ENCODE results near the gene CAMSAP1.
"Not testable (repeated sequence)": the region's sequence is repeated elsewhere in the genome, so short reads cannot be mapped to it uniquely, and the experiment has no call there.

CAMSAP1 gene

DNA sequence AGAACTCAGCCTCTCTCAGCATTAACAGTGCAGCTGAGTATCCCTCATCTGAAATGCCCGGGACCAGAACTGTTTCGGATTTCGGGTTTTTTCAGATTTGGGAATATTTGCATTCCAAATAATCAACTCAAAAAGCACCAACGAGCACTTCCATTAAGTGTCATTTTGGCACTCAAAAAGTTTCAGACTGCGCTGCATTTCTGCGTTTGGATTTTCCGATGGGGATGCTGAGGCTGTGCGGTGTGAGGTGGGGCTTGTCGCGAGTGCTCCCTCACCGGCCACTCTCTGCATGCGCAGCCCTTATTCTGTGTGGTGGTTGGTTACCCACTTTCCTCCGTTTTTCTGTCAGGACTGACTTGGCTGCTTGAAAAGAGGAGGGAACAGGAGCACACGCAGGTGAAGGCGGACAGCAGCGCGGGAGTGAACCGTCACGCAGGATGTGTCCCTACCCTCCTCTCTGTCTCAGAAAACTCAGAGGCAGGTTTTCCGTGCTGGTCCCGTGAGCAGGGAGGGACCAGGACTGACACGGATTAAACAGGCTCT, 45.4 kb upstream of the CAMSAP1 start:
- Histone ChIP-seq H3K4me1 (ENCODE audit: low read length) (no peaks in the 10 kb centered on the region), H3K36me3 (replicated peaks; ENCODE audit: low read depth, low read length) (peaks cover 15% of the 10 kb centered on the region), H3K27me3 (ENCODE audit: low read depth, low read length) (no peaks in the 10 kb centered on the region), H3K4me3 (ENCODE audit: low read length) (no peak overlapping the region), H3K9ac (ENCODE audit: low read length) (no peak overlapping the region), H3K9me3 (ENCODE audit: insufficient read depth, low read length) (no peaks in the 10 kb centered on the region), H2AFZ (ENCODE audit: low read depth, low read length) (no peak overlapping the region), H3K27ac (ENCODE audit: low read length) (no peak overlapping the region), H4K20me1 (ENCODE audit: insufficient read depth, low read length) (peaks cover 7% of the 10 kb centered on the region; the same call in 1 of the 2 replicates), H3K4me2 (ENCODE audit: low read length) (no peak overlapping the region), H3K79me2 (ENCODE audit: low read length) (peaks cover 24% of the 10 kb centered on the region)
- TF ChIP-seq, protein P1, sequence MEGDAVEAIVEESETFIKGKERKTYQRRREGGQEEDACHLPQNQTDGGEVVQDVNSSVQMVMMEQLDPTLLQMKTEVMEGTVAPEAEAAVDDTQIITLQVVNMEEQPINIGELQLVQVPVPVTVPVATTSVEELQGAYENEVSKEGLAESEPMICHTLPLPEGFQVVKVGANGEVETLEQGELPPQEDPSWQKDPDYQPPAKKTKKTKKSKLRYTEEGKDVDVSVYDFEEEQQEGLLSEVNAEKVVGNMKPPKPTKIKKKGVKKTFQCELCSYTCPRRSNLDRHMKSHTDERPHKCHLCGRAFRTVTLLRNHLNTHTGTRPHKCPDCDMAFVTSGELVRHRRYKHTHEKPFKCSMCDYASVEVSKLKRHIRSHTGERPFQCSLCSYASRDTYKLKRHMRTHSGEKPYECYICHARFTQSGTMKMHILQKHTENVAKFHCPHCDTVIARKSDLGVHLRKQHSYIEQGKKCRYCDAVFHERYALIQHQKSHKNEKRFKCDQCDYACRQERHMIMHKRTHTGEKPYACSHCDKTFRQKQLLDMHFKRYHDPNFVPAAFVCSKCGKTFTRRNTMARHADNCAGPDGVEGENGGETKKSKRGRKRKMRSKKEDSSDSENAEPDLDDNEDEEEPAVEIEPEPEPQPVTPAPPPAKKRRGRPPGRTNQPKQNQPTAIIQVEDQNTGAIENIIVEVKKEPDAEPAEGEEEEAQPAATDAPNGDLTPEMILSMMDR (IDR thresholded peaks at IDR 0.05; ENCODE audit: low read depth, low read length) = no peak
- no peak for TF ChIP-seq EZH2phosphoT487 (IDR thresholded peaks at IDR 0.05; ENCODE audit: low read depth)

DNA sequence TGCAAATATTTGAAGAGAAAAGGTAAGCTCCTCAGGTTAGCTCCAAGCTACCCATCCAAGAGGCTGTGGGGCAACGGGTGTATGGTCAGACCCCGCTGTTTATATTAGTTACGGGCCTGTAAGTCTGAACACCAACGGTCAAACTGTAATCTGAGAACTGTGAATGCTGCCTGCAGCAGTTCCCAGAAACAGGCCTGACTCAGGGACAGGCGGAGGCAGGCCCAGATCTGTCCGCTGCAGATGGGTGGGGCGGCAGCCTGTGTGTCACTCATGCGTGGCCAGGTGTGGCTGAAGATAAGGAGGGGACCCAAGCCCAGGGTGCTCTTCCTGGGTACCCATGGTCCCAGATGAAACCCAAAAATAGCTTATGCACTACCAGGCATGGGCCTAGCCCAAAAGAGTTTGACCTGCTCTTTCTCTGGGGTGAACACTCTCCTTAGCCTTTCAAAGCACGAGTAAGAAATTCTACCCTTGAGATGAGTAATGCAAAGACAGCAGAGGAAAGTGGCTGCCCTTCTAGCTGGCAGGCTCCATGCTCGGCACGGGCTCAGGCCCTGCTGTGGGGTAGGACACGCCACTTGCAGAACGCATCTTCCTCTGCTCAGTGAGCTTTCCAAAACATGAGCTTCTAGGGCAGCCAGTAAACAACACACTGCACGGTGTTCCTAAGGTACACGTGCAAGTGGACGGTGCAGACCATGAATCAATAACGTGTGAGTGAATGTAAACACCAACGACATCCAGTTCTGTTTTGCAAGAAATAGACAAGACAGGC, 44.7 kb upstream of the CAMSAP1 start:
- Histone ChIP-seq H3K27ac (ENCODE audit: low read length) (no peak overlapping the region), H2AFZ (ENCODE audit: low read depth, low read length) (no peak overlapping the region), H4K20me1 (ENCODE audit: insufficient read depth, low read length) (peaks cover 7% of the 10 kb centered on the region; the same call in 1 of the 2 replicates), H3K79me2 (ENCODE audit: low read length) (peaks cover 17% of the 10 kb centered on the region), H3K27me3 (ENCODE audit: low read depth, low read length) (no peaks in the 10 kb centered on the region), H3K9me3 (ENCODE audit: insufficient read depth, low read length) (no peaks in the 10 kb centered on the region), H3K36me3 (replicated peaks; ENCODE audit: low read depth, low read length) (peaks cover 15% of the 10 kb centered on the region), H3K4me3 (ENCODE audit: low read length) (no peak overlapping the region), H3K4me1 (ENCODE audit: low read length) (no peaks in the 10 kb centered on the region), H3K4me2 (ENCODE audit: low read length) (no peak overlapping the region), H3K9ac (ENCODE audit: low read length) (no peak overlapping the region)
- TF ChIP-seq EZH2phosphoT487 (IDR thresholded peaks at IDR 0.05; ENCODE audit: low read depth) = no peak
- TF ChIP-seq, protein P1 (IDR thresholded peaks at IDR 0.05; ENCODE audit: low read depth, low read length) = no peak

DNA sequence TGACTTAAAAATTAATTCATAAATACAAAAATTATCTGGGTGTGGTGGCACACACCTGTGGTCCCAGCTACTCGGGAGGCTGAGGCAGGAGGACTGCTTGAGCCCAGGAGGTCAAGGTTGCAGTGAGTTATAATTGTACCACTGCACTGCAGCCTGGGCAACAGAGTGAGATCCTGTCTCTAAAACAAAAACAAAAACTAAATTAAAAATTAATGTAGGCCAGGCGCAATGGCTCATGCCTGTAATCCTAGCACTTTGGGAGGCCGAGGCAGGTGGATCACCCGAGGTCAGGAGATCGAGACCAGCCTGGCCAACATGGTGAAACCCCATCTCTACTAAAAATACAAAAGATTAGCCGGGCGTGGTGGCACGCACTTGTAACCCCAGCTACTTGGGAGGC, 44.0 kb upstream of the CAMSAP1 start:
- peaks cover 16% of the 10 kb centered on the region for H3K36me3 ChIP-seq (replicated peaks; ENCODE audit: low read depth, low read length)
- not testable (repeated sequence) for H3K79me2 ChIP-seq (ENCODE audit: low read length); H2AFZ ChIP-seq (ENCODE audit: low read depth, low read length); H3K4me1 ChIP-seq (ENCODE audit: low read length); H3K9ac ChIP-seq (ENCODE audit: low read length); H4K20me1 ChIP-seq (ENCODE audit: insufficient read depth, low read length); H3K4me3 ChIP-seq (ENCODE audit: low read length); H3K4me2 ChIP-seq (ENCODE audit: low read length); H3K27ac ChIP-seq (ENCODE audit: low read length); H3K9me3 ChIP-seq (ENCODE audit: insufficient read depth, low read length); H3K27me3 ChIP-seq (ENCODE audit: low read depth, low read length)

DNA sequence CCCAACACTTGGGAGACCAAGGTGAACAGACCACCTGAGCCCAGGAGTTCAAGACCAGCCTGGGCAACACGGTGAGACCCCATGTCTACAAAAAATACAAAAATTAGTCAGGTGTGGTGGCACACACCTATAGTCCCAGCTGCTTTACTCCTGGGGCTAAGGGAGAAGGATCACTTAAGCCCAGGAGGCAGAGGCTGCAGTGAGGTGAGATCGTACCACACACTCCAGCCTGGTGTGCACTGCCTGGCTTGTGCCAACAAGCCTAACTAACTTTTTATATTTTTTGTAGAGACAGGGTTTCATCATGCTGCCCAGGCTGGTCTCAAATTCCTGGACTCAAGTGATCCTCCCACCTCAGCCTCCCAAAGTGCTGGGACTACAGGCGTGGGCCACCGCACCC, 43.5 kb upstream of the CAMSAP1 start:
- H3K9ac ChIP-seq (ENCODE audit: low read length); H3K79me2 ChIP-seq (ENCODE audit: low read length); H2AFZ ChIP-seq (ENCODE audit: low read depth, low read length); H3K4me3 ChIP-seq (ENCODE audit: low read length); H3K9me3 ChIP-seq (ENCODE audit: insufficient read depth, low read length); H3K4me2 ChIP-seq (ENCODE audit: low read length); H3K27ac ChIP-seq (ENCODE audit: low read length); H4K20me1 ChIP-seq (ENCODE audit: insufficient read depth, low read length); H3K27me3 ChIP-seq (ENCODE audit: low read depth, low read length); H3K4me1 ChIP-seq (ENCODE audit: low read length): not testable (repeated sequence)
- peaks cover 20% of the 10 kb centered on the region for H3K36me3 ChIP-seq (replicated peaks; ENCODE audit: low read depth, low read length)

DNA sequence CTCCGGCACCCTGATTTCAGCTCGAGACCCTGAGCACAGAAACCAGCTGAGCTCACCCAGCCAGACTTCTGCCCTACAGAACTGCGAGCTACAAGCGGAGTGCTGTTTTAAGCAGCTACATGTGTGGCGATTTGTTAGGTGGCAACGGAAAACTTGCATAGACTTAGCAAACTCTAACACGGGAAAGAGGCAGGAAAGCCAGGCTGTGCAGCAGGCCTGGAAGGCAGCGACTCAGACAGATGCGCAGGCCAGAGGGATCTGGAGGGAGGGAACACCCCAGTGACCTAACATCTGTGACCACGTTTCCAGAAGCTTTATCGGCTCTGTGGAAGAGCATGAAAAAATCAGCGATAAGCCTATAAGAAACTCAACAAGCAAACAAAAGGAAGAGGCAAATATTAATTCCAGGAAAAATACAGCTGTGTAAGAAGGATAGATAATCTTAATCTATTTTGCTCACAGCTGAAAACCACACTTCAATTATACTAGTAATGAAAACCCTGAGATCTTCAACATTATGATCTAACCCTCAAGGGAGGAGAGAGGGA, 42.9 kb upstream of the CAMSAP1 start:
- peaks cover 26% of the 10 kb centered on the region for H3K36me3 ChIP-seq (replicated peaks; ENCODE audit: low read depth, low read length)
- no peak overlapping the region for H3K27ac ChIP-seq (ENCODE audit: low read length)
- no peaks in the 10 kb centered on the region for H3K4me1 ChIP-seq (ENCODE audit: low read length)
- H3K27me3 ChIP-seq (ENCODE audit: low read depth, low read length) = no peaks in the 10 kb centered on the region
- no peaks in the 10 kb centered on the region for H3K9me3 ChIP-seq (ENCODE audit: insufficient read depth, low read length)
- H2AFZ ChIP-seq (ENCODE audit: low read depth, low read length) = no peak overlapping the region
- H4K20me1 ChIP-seq (ENCODE audit: insufficient read depth, low read length) = peaks cover 3% of the 10 kb centered on the region; the same call in 1 of the 2 replicates
- no peak overlapping the region for H3K4me3 ChIP-seq (ENCODE audit: low read length)
- TF ChIP-seq, protein P1 (IDR thresholded peaks at IDR 0.05; ENCODE audit: low read depth, low read length) = no peak
- no peak for TF ChIP-seq EZH2phosphoT487 (IDR thresholded peaks at IDR 0.05; ENCODE audit: low read depth)
- no peaks in the 10 kb centered on the region for H3K79me2 ChIP-seq (ENCODE audit: low read length)
- no peak overlapping the region for H3K4me2 ChIP-seq (ENCODE audit: low read length)
- no peak overlapping the region for H3K9ac ChIP-seq (ENCODE audit: low read length)

Data from OCI-LY3 (cell line).